Chondrocyte (in vitro differentiated cells): ENCODE data around the gene MYCN. TPM values are rescaled to one million over a fixed set of nuclear protein-coding genes. Genes with fewer than 3 reads are reported as not detected.

Experiments used
- DNase-seq: peaks from one replicate; pipeline ENCODE4 v3.0.0; 2021; ENCODE audit warnings: mixed read lengths, low spot score
- H3K27ac Mint-ChIP-seq: one replicate; pipeline ENCODE4 v1.8.0; 2021; ENCODE audit warnings: mild to moderate bottlenecking, moderate library complexity, mixed read lengths; ENCODE audit not compliant: unreplicated experiment
- H3K27me3 Mint-ChIP-seq: 2 replicates; pipeline ENCODE4 v1.8.0; 2021; ENCODE audit warnings: low read depth, mixed read lengths
- H3K36me3 Mint-ChIP-seq: 2 replicates; pipeline ENCODE4 v1.8.0; 2021; ENCODE audit warnings: low read depth, mixed read lengths
- H3K4me1 Mint-ChIP-seq: 2 replicates; pipeline ENCODE4 v1.8.0; 2021; ENCODE audit warnings: low read depth, mild to moderate bottlenecking, mixed read lengths
- H3K4me3 Mint-ChIP-seq: one replicate; pipeline ENCODE4 v1.8.0; 2021; ENCODE audit warnings: mild to moderate bottlenecking, moderate library complexity, mixed read lengths; ENCODE audit not compliant: unreplicated experiment
- H3K9me3 Mint-ChIP-seq: 2 replicates; pipeline ENCODE4 v1.8.0; 2021; ENCODE audit warnings: low read depth, mixed read lengths
- total RNA-seq: library from RNA; stranded (reverse); gene quantifications from 3 replicates; pipeline ENCODE4 v1.2.1, GENCODE V29; 2021
- TF ChIP-seq, protein P1 (sequence below): fragments of 200-600 bp; sonication (generic); IDR thresholded peaks from 2 replicates; pipeline ENCODE4 v1.5.0; 2021; ENCODE audit warnings: antibody characterized with exemption, mild to moderate bottlenecking, moderate library complexity

Gene MYCN
- total RNA-seq, 1 donor from 2014 or later, result 0.17 TPM

GRCh38 chr2:15971831-15972522, 31.6 kb downstream of the MYCN start:
- TF ChIP-seq, protein P1, sequence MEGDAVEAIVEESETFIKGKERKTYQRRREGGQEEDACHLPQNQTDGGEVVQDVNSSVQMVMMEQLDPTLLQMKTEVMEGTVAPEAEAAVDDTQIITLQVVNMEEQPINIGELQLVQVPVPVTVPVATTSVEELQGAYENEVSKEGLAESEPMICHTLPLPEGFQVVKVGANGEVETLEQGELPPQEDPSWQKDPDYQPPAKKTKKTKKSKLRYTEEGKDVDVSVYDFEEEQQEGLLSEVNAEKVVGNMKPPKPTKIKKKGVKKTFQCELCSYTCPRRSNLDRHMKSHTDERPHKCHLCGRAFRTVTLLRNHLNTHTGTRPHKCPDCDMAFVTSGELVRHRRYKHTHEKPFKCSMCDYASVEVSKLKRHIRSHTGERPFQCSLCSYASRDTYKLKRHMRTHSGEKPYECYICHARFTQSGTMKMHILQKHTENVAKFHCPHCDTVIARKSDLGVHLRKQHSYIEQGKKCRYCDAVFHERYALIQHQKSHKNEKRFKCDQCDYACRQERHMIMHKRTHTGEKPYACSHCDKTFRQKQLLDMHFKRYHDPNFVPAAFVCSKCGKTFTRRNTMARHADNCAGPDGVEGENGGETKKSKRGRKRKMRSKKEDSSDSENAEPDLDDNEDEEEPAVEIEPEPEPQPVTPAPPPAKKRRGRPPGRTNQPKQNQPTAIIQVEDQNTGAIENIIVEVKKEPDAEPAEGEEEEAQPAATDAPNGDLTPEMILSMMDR, result no peak
- Mint-ChIP-seq H3K4me1 (peaks cover 10% of the 10 kb centered on the region), H3K27me3 (peaks cover 13% of the 10 kb centered on the region), H3K36me3 (no peaks in the 10 kb centered on the region), H3K9me3 (no peaks in the 10 kb centered on the region), H3K4me3 (no peak overlapping the region), H3K27ac (no peak overlapping the region)
- DNase-seq, result no peak

DNA sequence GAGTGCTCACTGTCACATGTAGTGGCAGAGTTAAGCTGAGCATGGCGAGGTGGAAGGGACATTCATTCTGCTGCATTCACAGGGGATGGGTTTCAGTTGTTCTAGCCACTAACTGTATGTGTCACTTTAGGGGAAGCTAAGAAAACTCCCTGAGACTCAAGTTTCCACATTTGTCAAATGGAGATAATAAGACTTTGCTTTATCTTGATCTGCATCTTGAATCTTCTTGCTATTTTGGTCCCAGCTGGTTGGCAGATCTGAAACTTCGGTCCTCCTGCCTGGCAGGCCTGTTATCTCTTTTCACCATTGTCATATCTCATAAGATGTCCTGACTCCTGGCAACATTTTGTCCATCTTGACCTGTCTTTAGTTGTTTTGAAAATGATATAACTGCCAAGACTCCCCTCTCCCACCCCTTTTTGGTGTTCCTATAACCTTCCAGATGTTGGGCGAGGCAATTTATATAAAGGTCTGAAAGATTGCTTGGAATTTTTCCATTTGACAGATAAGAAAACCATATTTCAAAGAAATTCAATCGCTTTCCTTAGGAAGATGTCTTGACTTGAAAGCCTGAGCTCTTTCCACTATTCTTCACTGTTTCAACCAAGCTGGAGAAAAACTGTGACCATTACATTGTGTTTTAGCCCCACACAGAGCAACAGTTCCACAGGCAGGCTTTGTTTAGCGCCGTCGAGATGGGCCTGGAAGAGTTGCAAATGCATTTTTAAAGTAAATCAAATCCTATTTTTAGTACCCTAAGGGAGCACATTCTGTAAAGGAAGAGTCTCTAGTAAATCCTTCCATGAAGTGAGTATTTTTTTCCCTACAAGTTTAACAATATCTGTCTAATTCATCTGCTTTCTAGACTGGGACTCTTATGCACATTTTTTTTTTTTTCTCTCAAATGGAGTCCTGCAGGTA, 33.4 kb downstream of the MYCN start:
- Mint-ChIP-seq H3K27me3 (peaks cover 13% of the 10 kb centered on the region), H3K4me1 (no peaks in the 10 kb centered on the region), H3K4me3 (no peak overlapping the region), H3K36me3 (no peaks in the 10 kb centered on the region), H3K27ac (no peak overlapping the region), H3K9me3 (no peaks in the 10 kb centered on the region)
- no peak for DNase-seq
- TF ChIP-seq, protein P1, result no peak

- no peak for DNase-seq
- Mint-ChIP-seq H3K27ac (no peak overlapping the region), H3K27me3 (peaks cover 15% of the 10 kb centered on the region), H3K4me3 (no peak overlapping the region), H3K4me1 (no peaks in the 10 kb centered on the region), H3K9me3 (no peaks in the 10 kb centered on the region), H3K36me3 (no peaks in the 10 kb centered on the region)
- TF ChIP-seq, protein P1, result no peak
These were observed 34.4 kb downstream of the MYCN start for GRCh38 chr2:15974565-15975260.

GRCh38 chr2:15975261-15975600, 34.9 kb downstream of the MYCN start:
- no peaks in the 10 kb centered on the region for H3K9me3 Mint-ChIP-seq
- no peaks in the 10 kb centered on the region for H3K4me1 Mint-ChIP-seq
- no peaks in the 10 kb centered on the region for H3K36me3 Mint-ChIP-seq
- no peak overlapping the region for H3K4me3 Mint-ChIP-seq
- H3K27ac Mint-ChIP-seq, result no peak overlapping the region
- TF ChIP-seq, protein P1, result no peak
- DNase-seq, result no peak
- H3K27me3 Mint-ChIP-seq, result peaks cover 20% of the 10 kb centered on the region

DNA sequence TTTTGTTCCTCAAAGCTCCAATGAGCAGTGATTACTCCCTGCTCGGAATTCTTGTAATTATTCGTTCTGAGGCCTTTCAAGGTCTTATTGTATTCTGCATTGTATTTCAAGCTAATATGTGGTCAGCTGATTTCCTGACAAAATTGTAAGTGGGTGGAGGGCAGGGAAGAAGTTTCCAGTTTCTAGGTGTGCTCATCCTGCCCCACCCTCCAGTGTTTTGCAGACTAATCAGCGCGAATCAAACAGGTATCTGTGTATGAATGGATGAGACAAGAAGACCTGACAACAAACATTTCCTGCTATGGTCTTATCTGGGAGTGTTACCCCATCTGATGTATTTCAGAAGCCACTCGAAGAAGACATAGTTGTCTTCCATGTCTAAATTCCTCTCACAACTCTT, 35.3 kb downstream of the MYCN start:
- no peak for DNase-seq
- no peak overlapping the region for H3K27ac Mint-ChIP-seq
- TF ChIP-seq, protein P1, result no peak
- no peaks in the 10 kb centered on the region for H3K9me3 Mint-ChIP-seq
- no peak overlapping the region for H3K4me3 Mint-ChIP-seq
- no peaks in the 10 kb centered on the region for H3K4me1 Mint-ChIP-seq
- no peaks in the 10 kb centered on the region for H3K36me3 Mint-ChIP-seq
- H3K27me3 Mint-ChIP-seq, result peaks cover 22% of the 10 kb centered on the region
